IMR-90 (cell line): ENCODE data around the gene BSCL2. TPM values are rescaled to one million over a fixed set of nuclear protein-coding genes. Genes with fewer than 3 reads are reported as not detected.

ENCODE experiments used
- ATAC-seq: fragments of 200-7000 bp; cut with Tn5 transposase; 2 replicates; pipeline ENCODE4 v1.9.1; 2020; ENCODE audit warnings: low read depth, mild to moderate bottlenecking, moderate library complexity
- BruUV-seq: library from RNA; stranded (reverse); fragments of 400-500 nt; replicated peaks from 2 replicates; lab custom pipeline; 2021; lab: Mats Ljungman, UMichigan
- CTCF ChIA-PET: fragments of 300-600 bp; formaldehyde crosslinking; extraction: SDS; loops from one replicate; lab custom pipeline; 2021; ENCODE audit warnings: antibody characterized with exemption; lab: Yijun Ruan, JAX
- POLR2A ChIA-PET: fragments of 300-600 bp; sonication (Branson Sonifier 250); formaldehyde crosslinking; loops from one replicate; lab custom pipeline; 2022; ENCODE audit warnings: antibody characterized with exemption; ENCODE audit not compliant: unreplicated experiment; lab: Charles Lee
- DNase-seq: peaks from one replicate; pipeline ENCODE4 v3.0.0; 2013
- H2AFZ ChIP-seq: replicated peaks from 2 replicates; pipeline ENCODE3; 2013; ENCODE audit warnings: low read length, mild to moderate bottlenecking; ENCODE audit not compliant: poor library complexity
- H2AK5ac ChIP-seq: 2 replicates; pipeline ENCODE4 v1.6.1; 2013; ENCODE audit warnings: low read depth, low read length, inconsistent platforms
- H2AK9ac ChIP-seq: replicated peaks from 2 replicates; pipeline ENCODE3; 2013; ENCODE audit warnings: mild to moderate bottlenecking, low read depth, low read length, moderate library complexity; ENCODE audit not compliant: poor library complexity
- H2BK120ac ChIP-seq: 2 replicates; pipeline ENCODE4 v1.6.1; 2013; ENCODE audit warnings: low read depth, low read length, inconsistent platforms
- H2BK15ac ChIP-seq: 3 replicates; pipeline ENCODE4 v1.6.1; 2013; ENCODE audit warnings: low read depth, low read length, inconsistent platforms
- H2BK20ac ChIP-seq: 2 replicates; pipeline ENCODE4 v1.6.1; 2013; ENCODE audit warnings: low read depth, mild to moderate bottlenecking, inconsistent platforms, low read length, moderate library complexity
- H2BK5ac ChIP-seq: 2 replicates; pipeline ENCODE4 v1.6.1; 2013; ENCODE audit warnings: mild to moderate bottlenecking, low read depth, low read length, inconsistent platforms; ENCODE audit not compliant: poor library complexity, severe bottlenecking
- H3K14ac ChIP-seq: replicated peaks from 2 replicates; pipeline ENCODE4 v1.6.1; 2013; ENCODE audit warnings: low read depth, low read length, inconsistent platforms
- H3K18ac ChIP-seq: 2 replicates; pipeline ENCODE4 v1.6.1; 2013; ENCODE audit warnings: low read depth, low read length, control low read depth
- H3K23ac ChIP-seq: 2 replicates; pipeline ENCODE4 v1.6.1; 2013; ENCODE audit warnings: low read depth, low read length, inconsistent platforms
- H3K27ac ChIP-seq: 2 replicates; pipeline ENCODE4 v1.5.1; 2013; ENCODE audit warnings: mild to moderate bottlenecking, control low read depth, low read length; ENCODE audit not compliant: insufficient read depth
- H3K27me3 ChIP-seq: 2 replicates; pipeline ENCODE4 v1.6.1; 2013; ENCODE audit warnings: low read length; ENCODE audit not compliant: control insufficient read depth, insufficient read depth
- H3K36me3 ChIP-seq: 2 replicates; pipeline ENCODE4 v1.6.1; 2013; ENCODE audit warnings: low read length, mixed read lengths; ENCODE audit not compliant: control insufficient read depth, insufficient read depth
- H3K4ac ChIP-seq: 2 replicates; pipeline ENCODE4 v1.6.1; 2013; ENCODE audit warnings: low read depth, low read length, inconsistent platforms
- H3K4me1 ChIP-seq: 2 replicates; pipeline ENCODE4 v1.6.1; 2013; ENCODE audit warnings: low read length, mixed read lengths; ENCODE audit not compliant: control insufficient read depth, insufficient read depth
- H3K4me2 ChIP-seq: 2 replicates; pipeline ENCODE4 v1.6.1; 2013; ENCODE audit warnings: low read depth, mild to moderate bottlenecking, control low read depth, low read length, moderate library complexity
- H3K4me3 ChIP-seq: 2 replicates; pipeline ENCODE4 v1.5.1; 2013; ENCODE audit warnings: low read depth, mild to moderate bottlenecking, control low read depth, low read length, moderate library complexity; ENCODE audit not compliant: insufficient read depth
- H3K56ac ChIP-seq: 2 replicates; pipeline ENCODE4 v1.6.1; 2013; ENCODE audit warnings: low read length, inconsistent platforms; ENCODE audit not compliant: insufficient read depth; ENCODE audit errors: extremely low read depth
- H3K79me1 ChIP-seq, 2 experiments: 2 replicates each; pipeline ENCODE4 v1.6.1; 2013; ENCODE audit warnings: low read length in 2 of 2, inconsistent platforms in 1 of 2, low read depth in 1 of 2
- H3K9ac ChIP-seq: 2 replicates; pipeline ENCODE4 v1.6.1; 2013; ENCODE audit warnings: low read depth, low read length, control low read depth
- H3K9me1 ChIP-seq: 2 replicates; pipeline ENCODE4 v1.6.1; 2013; ENCODE audit warnings: low read length, inconsistent platforms; ENCODE audit not compliant: insufficient read depth
- H3K9me3 ChIP-seq: 2 replicates; pipeline ENCODE4 v1.6.1; 2013; ENCODE audit warnings: low read length; ENCODE audit not compliant: control insufficient read depth, insufficient read depth
- H4K20me1 ChIP-seq: 2 replicates; pipeline ENCODE4 v1.6.1; 2013; ENCODE audit warnings: low read length, inconsistent platforms; ENCODE audit not compliant: insufficient read depth
- H4K5ac ChIP-seq: 2 replicates; pipeline ENCODE4 v1.6.1; 2013; ENCODE audit warnings: mild to moderate bottlenecking, low read depth, low read length, control low read depth
- H4K8ac ChIP-seq, 2 experiments: 2 replicates each; pipeline ENCODE4 v1.6.1; 2013; ENCODE audit warnings: low read depth in 2 of 2, low read length in 2 of 2, control low read depth in 1 of 2, inconsistent platforms in 1 of 2
- H4K91ac ChIP-seq: 2 replicates; pipeline ENCODE4 v1.6.1; 2013; ENCODE audit warnings: low read depth, low read length, inconsistent platforms; ENCODE audit not compliant: insufficient read depth
- CEBPB ChIP-seq: IDR thresholded peaks from 2 replicates; pipeline ENCODE4 v1.6.1; 2012; ENCODE audit warnings: low read depth, low read length, improper control_type of control experiment
- CHD1 ChIP-seq: IDR thresholded peaks from 2 replicates; pipeline ENCODE4 v1.6.1; 2012; ENCODE audit warnings: low read depth, low read length, improper control_type of control experiment
- CTCF ChIP-seq: conservative IDR thresholded peaks from 2 replicates; pipeline ENCODE4 v1.5.1; 2012; ENCODE audit warnings: mild to moderate bottlenecking, low read depth, low read length, improper control_type of control experiment
- ELK1 ChIP-seq: fragments of 150-350 bp; IDR thresholded peaks from 2 replicates; pipeline ENCODE4 v1.6.1; 2016; ENCODE audit warnings: low read depth, mild to moderate bottlenecking, low read length, moderate library complexity, borderline replicate concordance
- FOS ChIP-seq: fragments of 150-350 bp; IDR thresholded peaks from 2 replicates; pipeline ENCODE4 v1.6.1; 2016; ENCODE audit warnings: low read depth, low read length
- MAFK ChIP-seq: IDR thresholded peaks from 2 replicates; pipeline ENCODE4 v1.6.1; 2012; ENCODE audit warnings: low read depth, low read length, improper control_type of control experiment
- MAZ ChIP-seq: IDR thresholded peaks from 2 replicates; pipeline ENCODE4 v1.6.1; 2012; ENCODE audit warnings: low read depth, mild to moderate bottlenecking, low read length, improper control_type of control experiment, moderate library complexity, borderline replicate concordance
- NFE2L2 ChIP-seq: fragments of 150-350 bp; IDR thresholded peaks from 2 replicates; pipeline ENCODE4 v1.6.1; 2016; ENCODE audit warnings: low read depth, mild to moderate bottlenecking, low read length
- POLR2A ChIP-seq: IDR thresholded peaks from 2 replicates; pipeline ENCODE4 v1.6.1; 2012; ENCODE audit warnings: mild to moderate bottlenecking, low read depth, low read length
- RFX5 ChIP-seq: IDR thresholded peaks from 2 replicates; pipeline ENCODE4 v1.8.0; 2012; ENCODE audit warnings: low read depth, mild to moderate bottlenecking, low read length, moderate library complexity
- SMC3 ChIP-seq: fragments of 150-350 bp; IDR thresholded peaks from 2 replicates; pipeline ENCODE4 v1.6.1; 2016; ENCODE audit warnings: low read depth, mild to moderate bottlenecking, antibody characterized with exemption, low read length, moderate library complexity
- USF2 ChIP-seq: fragments of 150-350 bp; IDR thresholded peaks from 2 replicates; pipeline ENCODE4 v1.6.1; 2017; ENCODE audit warnings: mild to moderate bottlenecking, antibody characterized with exemption, low read length, low read depth
- WGBS, 2 experiments: methylation state at CpG; one replicate each; pipeline versions ENCODE4 v1.1.5 to v1.1.7; 2013; ENCODE audit warnings: missing lambda C conversion rate in 2 of 2; ENCODE audit not compliant: insufficient read length in 1 of 2; ENCODE audit errors: extremely low coverage in 2 of 2; 5-methylcytosine and 5-hydroxymethylcytosine counted together
- dilution Hi-C: fragments of 300-500 bp; cut with HindIII; formaldehyde crosslinking; loops from one replicate; pipeline ENCODE4 v1.14.3; 2018; ENCODE audit warnings: low sequenced_read_pairs; ENCODE audit not compliant: unreplicated experiment
- in situ Hi-C: fragments of 300-500 bp; cut with MboI; formaldehyde crosslinking; loops from 3 replicates; pipeline ENCODE4 v1.14.3; 2019; ENCODE audit warnings: low sequenced_read_pairs, inconsistent platforms, mixed read lengths
- intact Hi-C: fragments of 100-400 bp; cut with micrococcal nuclease; formaldehyde crosslinking; loops from 2 replicates; pipeline ENCODE4 v1.10.0; 2022
- polyA plus RNA-seq, 3 experiments: library from polyadenylated mRNA; depleted of rRNA; stranded (reverse); fragments of >200 nt; gene quantifications; 2 replicates each; pipeline ENCODE4 v1.2.3, GENCODE V29; 2012; ENCODE audit warnings: low replicate concordance in 1 of 3
- total RNA-seq: library from RNA; depleted of rRNA; stranded (reverse); fragments of >200 nt; gene quantifications from 2 replicates; pipeline ENCODE4 v1.2.3, GENCODE V29; 2012

The BSCL2 gene
- total and polyA plus RNA-seq, 2 of the 4 experiments (the other 2 are of a cell fraction), result 26.2 to 47.1 TPM

- no peak overlapping the region for H4K5ac ChIP-seq
- no peak overlapping the region for H4K91ac ChIP-seq
- no peak overlapping the region for H3K14ac ChIP-seq
- peaks cover 19% of the 10 kb centered on the region for H3K36me3 ChIP-seq
- no peaks in the 10 kb centered on the region for H3K9me3 ChIP-seq
- WGBS, 2 experiments, result no CpG with 5 or more reads among the region's 6 CpGs
- no peak overlapping the region for H3K18ac ChIP-seq
- no TSS peak for BruUV-seq
- peaks cover 10% of the 10 kb centered on the region for H3K4me1 ChIP-seq
- H3K23ac ChIP-seq, result no peak overlapping the region
- ATAC-seq, result no peak
- TF ChIP-seq CHD1 (no peak), SMC3 (no peak), CEBPB (no peak), RFX5 (no peak), ELK1 (no peak), MAFK (no peak), MAZ (no peak), CTCF (no peak), NFE2L2 (no peak), FOS (no peak), POLR2A (no peak), USF2 (no peak)
- no peak for DNase-seq
- dilution Hi-C loops (no loop called here), intact Hi-C loops (no loop called here), in situ Hi-C loops (no loop called here)
- H2AFZ ChIP-seq, result no peak overlapping the region
- H3K4me3 ChIP-seq, result no peak overlapping the region
- H2AK5ac ChIP-seq, result no peak overlapping the region
- H3K79me1 ChIP-seq, result peaks cover 14 to 41% of the 10 kb centered on the region in 2 experiments; a peak in 3 of 4 replicates
- POLR2A ChIA-PET, result no interaction called here
- no peak overlapping the region for H3K56ac ChIP-seq
- H3K9ac ChIP-seq, result no peak overlapping the region
- H3K4me2 ChIP-seq, result no peak overlapping the region
- H3K27me3 ChIP-seq, result no peaks in the 10 kb centered on the region
- no peak overlapping the region for H2BK120ac ChIP-seq
- no peaks in the 10 kb centered on the region for H4K20me1 ChIP-seq
- no peak overlapping the region for H2BK15ac ChIP-seq
- CTCF ChIA-PET, result no interaction called here
- H2AK9ac ChIP-seq, result no peak overlapping the region
- no peak overlapping the region for H3K27ac ChIP-seq
- no peak overlapping the region for H2BK5ac ChIP-seq
- H2BK20ac ChIP-seq, result no peak overlapping the region
- H4K8ac ChIP-seq, result no peak overlapping the region
- H3K9me1 ChIP-seq, result peaks cover 4% of the 10 kb centered on the region; the same call in 1 of the 2 replicates
- H3K4ac ChIP-seq, result no peak overlapping the region
These were observed 30.1 kb downstream of the BSCL2 start for GRCh38 chr11:62677156-62677555.
